NCI-H1105 treated with DMSO at 0.1 percent for 48 hours (cell line): Measurements from ENCODE around the gene ATXN7L2.

Experiments
- DNase-seq: peaks from one replicate; lab custom pipeline; 2025; lab: John Stamatoyannopoulos, UW

ATXN7L2 gene

DNA sequence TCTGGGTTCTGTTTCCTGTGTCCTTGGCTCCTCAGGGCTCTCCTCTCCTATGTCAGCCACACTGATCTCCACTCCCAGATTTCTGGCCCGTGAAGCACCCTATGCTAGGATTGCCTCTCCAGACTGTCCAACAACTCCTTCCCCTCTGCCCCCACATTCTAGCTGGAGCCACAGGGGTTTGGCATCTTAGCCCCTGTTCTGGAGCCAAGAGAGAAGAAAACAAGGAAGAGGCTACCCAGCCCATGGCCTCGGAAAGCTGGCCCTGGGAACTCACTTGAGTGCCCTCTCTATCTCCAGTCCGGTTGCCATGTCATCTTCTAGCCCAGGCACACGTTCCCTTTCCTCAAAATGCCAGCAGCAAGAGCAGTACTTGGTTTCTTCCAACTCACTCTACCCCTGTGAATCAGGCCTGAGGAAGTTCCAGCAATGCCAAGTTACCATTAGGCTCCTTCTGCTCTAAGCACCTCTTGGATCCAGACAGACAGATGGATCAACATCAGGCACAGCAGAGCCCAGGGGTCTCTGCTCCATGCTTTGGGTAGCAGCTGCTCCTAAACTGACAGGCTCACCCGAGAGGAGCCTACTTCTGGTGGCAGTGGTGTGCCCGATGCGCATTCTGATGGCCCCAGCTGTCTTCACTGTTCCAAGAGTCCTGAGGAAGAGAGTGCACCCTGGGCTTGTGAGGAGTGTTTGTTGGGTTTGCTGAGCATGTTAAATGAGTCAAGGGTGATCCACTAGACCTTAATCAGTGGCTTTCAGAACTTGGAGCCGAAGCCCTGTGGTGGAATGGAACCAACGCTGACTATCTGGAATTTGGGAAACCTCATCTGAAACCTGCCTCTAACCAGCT, 44.4 kb downstream of the ATXN7L2 start:
- DNase-seq, result no peak

DNA sequence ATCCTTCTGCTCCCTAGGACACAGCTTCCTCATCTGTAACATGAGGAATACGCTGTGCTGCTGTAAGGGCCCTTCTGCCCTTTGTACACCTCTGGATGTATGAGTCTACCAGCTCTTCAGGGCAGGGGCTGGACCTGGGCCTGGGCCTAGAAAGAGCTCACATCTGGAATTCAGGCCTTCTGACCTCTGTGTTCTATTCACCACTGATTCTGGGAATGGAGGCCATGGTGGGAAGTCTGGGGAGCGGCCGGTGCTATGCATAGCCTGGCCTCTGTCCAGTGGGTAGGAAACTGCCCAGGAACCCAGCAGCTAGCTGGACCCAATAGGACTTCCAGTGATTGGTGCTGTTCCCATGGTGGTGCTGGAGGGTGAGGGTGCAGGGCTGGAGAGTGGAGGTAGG, 45.0 kb downstream of the ATXN7L2 start:
- DNase-seq, result no peak

DNA sequence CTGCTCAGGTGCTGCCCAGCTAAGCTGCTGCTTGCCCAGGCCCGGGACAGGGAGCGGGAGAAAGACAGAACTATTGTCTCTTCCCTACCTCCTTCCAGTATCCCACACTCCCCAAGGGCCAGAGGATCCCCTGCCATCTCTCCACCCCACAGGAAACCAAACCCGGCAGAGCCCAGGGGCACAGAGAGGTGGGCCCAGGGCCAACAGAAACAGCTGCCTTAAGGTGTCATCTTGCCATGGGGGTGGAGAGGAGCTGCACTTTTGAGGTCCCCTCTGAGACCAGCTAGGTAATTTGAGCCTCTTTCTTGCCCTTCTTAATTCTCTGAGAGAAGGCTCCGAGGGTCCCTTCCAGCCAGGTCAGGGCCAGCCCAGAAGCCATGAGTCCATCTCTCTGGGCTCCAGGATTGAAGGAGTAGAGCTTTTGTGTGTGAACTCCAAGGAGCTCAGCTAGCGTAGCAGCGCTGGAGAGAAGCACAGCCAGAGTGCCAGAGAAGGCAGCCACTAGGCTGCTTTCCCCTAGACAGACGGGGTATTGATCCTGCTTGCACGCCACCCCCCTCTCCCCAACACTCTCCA, 46.3 kb downstream of the ATXN7L2 start:
- peak; percentile 44 for DNase-seq

DNA sequence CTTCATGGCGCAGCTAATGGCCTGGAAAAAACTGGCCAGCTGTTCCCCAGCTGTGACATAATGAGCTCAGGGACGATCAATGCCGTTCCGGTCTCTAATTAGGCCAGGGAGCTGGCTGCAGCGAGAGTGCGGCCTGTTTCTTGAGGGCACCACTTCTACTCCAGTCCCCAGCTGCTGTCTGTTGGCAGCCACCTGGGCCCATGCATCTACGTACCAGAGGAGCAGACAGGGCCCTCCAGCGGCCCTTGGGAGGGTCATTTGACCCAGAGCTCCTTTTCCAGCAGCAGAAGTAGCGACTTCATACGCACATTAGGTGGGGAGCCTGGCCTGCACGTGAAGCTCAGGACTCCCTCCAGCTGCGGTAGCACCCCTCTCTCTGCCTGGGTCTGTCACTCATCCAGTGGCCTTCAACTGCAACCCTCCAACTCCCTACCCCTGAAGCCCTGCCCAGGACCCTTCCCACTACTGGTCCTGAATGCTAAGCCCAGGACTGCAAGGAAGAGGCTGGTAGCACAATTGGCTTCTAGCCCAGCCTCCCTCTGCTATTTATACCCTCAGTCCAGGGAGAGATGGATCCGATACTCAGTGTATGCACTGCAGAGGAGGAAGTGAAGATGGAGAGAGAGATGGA, 46.9 kb downstream of the ATXN7L2 start:
- DNase-seq, result peak; percentile 68

DNA sequence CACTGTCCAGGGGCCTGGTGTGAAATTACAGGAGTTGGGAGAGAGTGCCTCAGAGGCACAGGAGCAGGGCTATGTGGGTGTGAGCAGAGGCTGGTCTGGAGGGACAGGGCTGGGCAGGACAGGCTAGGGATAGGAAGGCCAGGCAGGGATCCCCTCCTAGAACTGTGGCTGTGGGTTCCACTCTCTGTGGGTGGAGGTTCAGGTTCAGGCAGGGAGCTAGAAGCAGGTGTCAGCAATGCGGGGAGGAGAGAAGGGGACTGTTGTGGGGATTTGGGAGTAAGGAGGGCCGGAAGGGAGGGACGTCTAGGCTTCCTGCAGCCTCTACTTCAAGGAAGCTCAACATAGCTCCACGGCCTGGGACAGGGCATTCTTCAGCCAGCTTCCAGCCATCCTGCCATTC, 47.7 kb downstream of the ATXN7L2 start:
- DNase-seq, result no peak

DNA sequence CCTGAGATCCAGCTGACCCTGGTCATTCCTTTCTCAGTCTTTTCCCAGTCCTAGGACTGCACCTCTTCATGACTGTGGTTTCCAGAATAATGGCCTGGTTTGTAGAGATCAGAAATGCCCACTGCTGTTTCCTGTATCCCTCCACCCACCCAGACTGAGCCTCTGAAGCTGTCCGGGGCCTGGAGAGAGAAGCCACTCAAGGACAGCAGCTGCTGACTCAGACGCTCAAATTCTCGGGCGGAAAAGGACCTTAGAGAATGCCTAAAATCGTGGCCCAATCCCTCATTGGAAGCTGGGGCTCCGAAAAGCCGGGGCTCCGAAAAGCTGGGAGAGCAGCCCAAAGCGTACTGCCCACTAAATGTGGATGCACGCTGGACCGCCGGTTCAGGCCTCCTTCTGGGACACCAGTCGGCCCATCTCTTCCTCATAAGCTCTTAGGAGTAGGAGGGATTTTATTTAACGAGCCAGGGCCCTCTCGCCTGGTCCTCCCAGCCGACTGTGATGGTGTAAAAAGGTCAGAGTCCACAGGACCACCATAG, 48.2 kb downstream of the ATXN7L2 start:
- DNase-seq, result no peak

DNA sequence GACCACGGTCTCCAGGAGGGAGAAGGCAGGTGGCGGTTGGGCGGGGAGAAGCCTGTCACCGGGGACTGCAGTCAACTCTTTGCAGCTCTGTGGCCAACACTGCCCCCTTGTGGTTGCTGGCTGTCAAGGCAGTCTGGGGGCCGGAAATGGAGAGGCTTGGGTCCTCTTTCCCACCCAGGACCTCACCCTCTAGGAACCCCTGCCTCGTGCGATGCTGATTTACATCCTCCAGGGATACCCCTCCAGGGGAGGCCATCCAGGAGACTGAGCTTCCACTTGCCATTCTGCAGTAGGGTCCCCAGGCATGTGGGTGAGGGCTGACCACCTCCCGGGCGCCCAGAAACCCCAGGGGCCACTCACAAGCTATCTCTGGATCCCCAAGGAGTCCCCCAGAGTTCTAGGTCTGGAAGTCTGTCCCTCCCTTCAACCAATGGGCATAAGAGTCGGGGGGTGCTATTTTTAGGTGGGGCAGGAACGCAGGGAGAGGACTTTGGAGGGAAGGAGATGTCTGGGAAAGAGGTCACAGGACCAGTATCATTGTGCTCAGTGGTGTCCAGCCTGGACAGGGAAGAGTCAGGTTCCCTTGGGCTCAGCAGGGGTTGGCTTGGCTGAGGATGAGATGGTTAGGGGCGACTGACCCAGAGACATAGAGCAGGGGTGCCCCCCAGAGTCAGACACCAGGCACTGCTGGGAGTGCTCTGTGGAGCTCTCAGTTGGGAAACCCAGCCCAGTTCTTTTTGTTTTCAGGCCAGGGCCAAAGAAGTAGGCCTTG, 48.8 kb downstream of the ATXN7L2 start:
- peak; percentile 68 for DNase-seq

DNA sequence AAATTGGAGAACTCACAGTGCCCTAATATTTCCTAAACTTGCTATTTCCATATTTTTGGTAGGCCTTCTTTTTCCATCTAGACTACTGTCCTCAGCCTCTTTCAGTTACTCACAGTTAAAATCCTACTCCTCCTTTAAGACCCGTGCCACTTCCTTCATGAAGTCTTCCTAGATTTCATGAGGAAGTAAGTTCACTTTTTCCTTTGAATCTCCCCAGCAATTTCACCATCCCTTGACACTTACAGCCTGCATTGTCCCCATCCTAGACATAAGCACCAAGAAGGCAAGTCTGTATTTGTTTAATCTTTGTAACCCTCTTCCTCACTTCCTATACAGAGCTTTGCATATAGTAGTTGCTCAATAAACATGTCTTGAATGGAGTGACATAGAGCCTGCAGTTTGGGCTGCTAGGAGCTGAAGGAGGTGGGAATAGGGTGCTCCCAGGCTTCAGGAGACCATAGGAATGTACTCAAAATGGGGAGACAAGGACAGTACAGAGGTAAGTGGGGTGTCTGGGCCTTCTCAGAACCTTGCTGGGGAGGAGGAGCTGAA, 50.7 kb downstream of the ATXN7L2 start:
- DNase-seq, result no peak

DNA sequence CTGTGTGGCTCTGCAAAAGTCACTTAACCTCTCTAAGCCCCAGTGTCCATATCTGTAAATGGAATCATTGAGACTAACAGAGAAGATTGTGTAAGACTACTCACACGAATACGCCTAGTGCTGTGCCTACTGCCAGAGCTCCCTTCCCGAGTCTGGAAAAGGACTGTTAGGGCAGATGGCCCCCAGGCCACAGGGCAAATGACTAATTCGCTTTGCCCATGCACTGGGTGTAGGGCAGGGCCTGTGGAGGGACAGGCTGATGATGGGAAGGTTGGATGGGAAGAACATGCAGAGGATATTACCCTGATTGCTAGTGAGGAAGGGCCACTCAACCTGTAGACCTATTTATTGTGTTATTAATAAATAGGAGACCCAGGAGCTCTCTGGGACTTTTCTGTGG, 51.8 kb downstream of the ATXN7L2 start:
- no peak for DNase-seq

DNA sequence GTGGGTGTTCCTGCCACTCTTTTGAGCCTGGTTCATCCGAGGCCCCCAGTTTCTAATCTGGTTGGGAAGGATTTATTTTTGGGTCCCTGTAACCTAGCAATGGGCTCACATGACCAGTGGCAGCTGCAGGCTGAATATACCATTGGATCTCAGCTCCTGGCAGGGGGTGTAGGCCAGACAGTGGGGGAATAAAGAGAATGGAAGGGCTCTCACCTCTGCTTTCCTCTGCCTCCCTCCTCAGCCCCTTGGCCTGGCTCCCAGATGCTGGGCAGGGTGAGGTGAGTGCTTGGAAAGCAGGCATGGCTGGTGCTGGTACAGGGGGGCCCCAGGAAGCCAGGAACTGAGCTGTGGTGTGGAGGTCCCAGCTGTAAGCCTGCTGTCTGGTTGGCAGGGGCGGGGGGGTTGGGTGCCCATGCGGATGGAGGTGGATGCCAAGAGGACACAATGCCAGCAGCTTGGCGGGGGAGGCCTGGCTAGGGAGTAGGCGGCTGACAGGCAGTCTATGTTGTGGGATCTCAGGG, 52.3 kb downstream of the ATXN7L2 start:
- peak; percentile 42 for DNase-seq

DNA sequence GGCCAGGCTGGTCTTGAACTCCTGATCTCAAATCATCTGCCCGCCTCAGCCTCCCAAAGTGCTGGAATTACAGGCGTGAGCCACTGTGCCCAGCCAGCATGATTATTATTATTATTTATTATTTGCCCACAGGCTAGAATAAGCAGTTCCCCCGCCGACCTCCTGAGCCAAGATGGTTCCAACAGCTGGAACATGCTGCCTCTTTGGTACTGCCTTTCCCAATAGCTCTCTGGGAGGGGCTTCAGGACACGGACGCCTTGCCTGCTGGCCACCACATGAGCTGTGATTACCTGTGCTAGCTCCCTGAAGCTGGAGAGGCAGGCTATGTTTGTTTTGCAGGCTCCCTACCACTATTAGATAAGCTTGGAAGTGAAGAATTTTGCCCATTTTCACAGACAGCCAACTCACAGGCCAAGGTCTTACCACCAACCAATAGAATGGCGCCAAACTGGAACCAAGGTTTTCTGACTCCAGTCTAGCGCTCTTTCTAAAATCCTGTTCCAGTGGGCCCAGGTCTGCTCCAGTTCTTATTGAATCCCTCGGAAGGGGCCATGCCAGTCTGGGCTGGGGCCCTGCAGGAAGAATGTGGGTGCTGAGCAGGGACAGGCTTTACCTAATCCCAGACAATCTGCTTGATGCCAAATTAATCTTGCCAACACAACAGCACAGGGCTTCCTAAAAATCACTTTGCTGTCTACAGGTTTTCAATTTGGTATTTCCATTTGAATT, 53.9 kb downstream of the ATXN7L2 start:
- DNase-seq, result no peak

DNA sequence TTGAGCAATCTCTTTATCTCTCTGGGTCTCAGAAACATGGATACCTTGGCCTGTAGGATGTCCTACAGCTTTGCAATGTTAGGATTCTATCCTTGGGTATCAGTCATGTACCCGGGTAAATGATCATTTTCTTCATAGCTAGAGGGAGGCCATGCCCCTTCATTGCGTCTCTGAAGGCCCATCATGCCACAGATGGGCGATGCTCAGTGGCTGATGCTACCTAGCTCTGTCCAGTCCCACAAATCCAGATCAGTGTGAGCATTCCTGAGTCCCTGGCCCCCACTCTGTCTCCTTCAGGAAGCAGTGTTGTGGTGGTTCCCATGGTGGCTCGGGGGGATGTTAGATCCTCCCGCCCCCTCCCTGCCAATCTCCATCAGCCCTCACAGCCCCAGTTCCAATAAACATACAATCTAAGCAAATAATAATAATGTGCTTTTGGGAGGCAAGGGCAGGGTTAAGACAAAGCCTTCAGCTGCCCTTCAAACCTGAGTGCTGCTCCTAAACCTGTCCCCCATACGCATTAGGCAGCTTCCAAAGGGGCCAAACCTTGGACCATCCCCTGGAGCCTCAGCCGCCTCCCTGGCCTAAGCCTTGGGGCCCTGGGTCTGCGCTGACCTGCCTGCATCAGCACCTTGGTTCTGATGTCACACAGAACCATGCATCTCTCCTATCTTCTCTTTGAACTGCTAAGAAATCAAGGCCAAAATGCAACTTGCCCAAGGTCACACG, 55.3 kb downstream of the ATXN7L2 start:
- no peak for DNase-seq

DNA sequence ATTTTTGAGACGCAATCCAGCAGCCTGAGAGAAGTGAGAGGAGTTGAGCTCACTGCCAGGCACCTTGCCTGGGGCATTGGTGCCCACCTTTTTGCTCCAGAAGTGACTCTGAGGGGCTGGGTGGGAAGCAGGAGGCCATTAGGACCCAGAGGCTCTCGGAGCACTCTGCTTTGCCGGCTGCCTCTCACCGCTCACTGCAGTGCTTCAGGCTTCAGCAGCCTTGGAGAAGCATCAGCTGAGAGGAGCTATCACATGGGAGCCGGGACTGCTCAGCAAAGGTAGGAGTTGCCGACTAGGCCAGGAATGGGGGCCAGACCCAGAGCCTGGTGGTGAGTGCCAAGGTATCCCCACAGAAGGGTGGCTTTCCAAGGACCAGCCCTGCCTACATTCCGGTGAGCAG, 56.0 kb downstream of the ATXN7L2 start, which contains the start of gene GPR61:
GPR61 (plus strand) TSS at position 197 of the 400 bp plus-strand sequence. CDS start 3,151 bp downstream, outside the sequence.
- DNase-seq, result no peak

DNA sequence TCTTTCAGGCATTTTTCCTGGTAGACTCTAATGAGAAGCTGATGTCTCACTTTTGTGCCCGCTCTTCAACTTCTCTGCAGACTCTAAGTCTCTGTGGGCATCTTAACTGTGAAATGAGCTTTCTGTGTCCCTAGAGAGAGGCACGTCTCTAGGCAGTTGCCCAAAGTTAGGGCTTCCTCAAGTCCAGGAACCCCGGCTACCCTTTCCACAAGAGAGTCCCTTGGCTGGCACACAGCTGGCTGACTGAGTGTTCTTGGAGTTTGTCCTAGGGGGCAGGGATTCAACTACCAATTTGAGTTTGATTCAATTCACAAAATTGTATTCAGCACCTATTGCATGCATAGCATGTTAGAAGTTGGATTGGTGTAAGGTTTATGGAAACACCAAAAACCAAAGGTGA, 57.4 kb downstream of the ATXN7L2 start:
- DNase-seq, result no peak
